Sigmoid colon (tissue), 4 donors: ENCODE data around the gene MRPS34.

ENCODE experiments used
- POLR2A ChIP-seq, 2 donors: fragments of 450-650 bp; IDR thresholded peaks; one replicate each; pipeline ENCODE4 v1.6.1; 2016; ENCODE audit warnings: antibody characterized with exemption in 2 of 2, mild to moderate bottlenecking in 2 of 2, moderate library complexity in 2 of 2
- POLR2AphosphoS5 ChIP-seq, 4 donors: sonication (generic); formaldehyde crosslinking; IDR thresholded peaks; one replicate each; pipeline ENCODE4 v1.6.1; 2017; ENCODE audit warnings: antibody characterized with exemption in 4 of 4
- TF ChIP-seq, protein P1 (sequence below), 4 experiments: fragments of 450-650 bp in 3 of 4; fragments of 200-600 bp in 1 of 4; IDR thresholded peaks; one replicate each; pipeline ENCODE4 v1.5.1; 2016 to 2019; ENCODE audit warnings: antibody characterized with exemption in 4 of 4, mild to moderate bottlenecking in 3 of 4, moderate library complexity in 2 of 4

- TF ChIP-seq, protein P1, sequence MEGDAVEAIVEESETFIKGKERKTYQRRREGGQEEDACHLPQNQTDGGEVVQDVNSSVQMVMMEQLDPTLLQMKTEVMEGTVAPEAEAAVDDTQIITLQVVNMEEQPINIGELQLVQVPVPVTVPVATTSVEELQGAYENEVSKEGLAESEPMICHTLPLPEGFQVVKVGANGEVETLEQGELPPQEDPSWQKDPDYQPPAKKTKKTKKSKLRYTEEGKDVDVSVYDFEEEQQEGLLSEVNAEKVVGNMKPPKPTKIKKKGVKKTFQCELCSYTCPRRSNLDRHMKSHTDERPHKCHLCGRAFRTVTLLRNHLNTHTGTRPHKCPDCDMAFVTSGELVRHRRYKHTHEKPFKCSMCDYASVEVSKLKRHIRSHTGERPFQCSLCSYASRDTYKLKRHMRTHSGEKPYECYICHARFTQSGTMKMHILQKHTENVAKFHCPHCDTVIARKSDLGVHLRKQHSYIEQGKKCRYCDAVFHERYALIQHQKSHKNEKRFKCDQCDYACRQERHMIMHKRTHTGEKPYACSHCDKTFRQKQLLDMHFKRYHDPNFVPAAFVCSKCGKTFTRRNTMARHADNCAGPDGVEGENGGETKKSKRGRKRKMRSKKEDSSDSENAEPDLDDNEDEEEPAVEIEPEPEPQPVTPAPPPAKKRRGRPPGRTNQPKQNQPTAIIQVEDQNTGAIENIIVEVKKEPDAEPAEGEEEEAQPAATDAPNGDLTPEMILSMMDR (IDR thresholded peaks at IDR 0.05): no peak
- TF ChIP-seq POLR2A (IDR thresholded peaks at IDR 0.05): no peak
- TF ChIP-seq POLR2AphosphoS5 (IDR thresholded peaks at IDR 0.05): no peak
These were observed 25.0 kb downstream of the MRPS34 start for GRCh38 chr16:1747934-1748333.
